ENCODE measurements around the gene PPL. TPM values are rescaled to one million over a fixed set of nuclear protein-coding genes. Genes with fewer than 3 reads are reported as not detected.

The PPL gene
- total RNA-seq = 0.72 and 5.3 TPM in 2 replicates

GRCh38 chr16:4936991-4937781, at the start of gene PPL:
TSS of gene PPL (minus strand) at chr16:4937148. CDS start at chr16:4937045, 103 bp downstream.

GRCh38 chr16:4957720-4958509, 21.0 kb upstream of the PPL start, which contains the start of gene SEC14L5:
TSS of gene SEC14L5 (plus strand) at chr16:4958330. CDS start at chr16:4959324, 994 bp downstream.

GRCh38 chr16:4846901-4847773, 89.8 kb downstream of the PPL start, which contains the start of the genes GLYR1 and UBN1:
TSS of gene GLYR1 (minus strand) at chr16:4847288. CDS start at chr16:4847265, 23 bp downstream.
TSS of gene UBN1 (plus strand) at chr16:4847481. CDS start at chr16:4852918, 5,437 bp downstream.

Other genes with a start within 250 kb of the PPL start
- 18.2 and 23.2 TPM in 2 replicates for gene NUDT16L1, start 243.6 kb downstream of the PPL start, total RNA-seq
- gene ANKS3, start 202.9 kb downstream of the PPL start, total RNA-seq = 26.7 and 31.4 TPM in 2 replicates
- 0.57 and 1.1 TPM in 2 replicates for gene DNAAF8, start 202.6 kb downstream of the PPL start, total RNA-seq
- 10.9 and 19.5 TPM in 2 replicates for gene ZNF500, start 170.0 kb downstream of the PPL start, total RNA-seq
- gene SEPTIN12, start 148.8 kb downstream of the PPL start, total RNA-seq = not detected in 2 replicates
- not detected in 2 replicates for gene SMIM22, start 141.8 kb downstream of the PPL start, total RNA-seq
- gene ROGDI, start 134.5 kb downstream of the PPL start, total RNA-seq = 15.5 and 28.8 TPM in 2 replicates
- gene GLYR1, start 89.9 kb downstream of the PPL start, total RNA-seq = 40.5 and 57.8 TPM in 2 replicates
- 28.2 and 30.4 TPM in 2 replicates for gene UBN1, start 89.7 kb downstream of the PPL start, total RNA-seq
- gene SEC14L5, start 21.2 kb upstream of the PPL start, total RNA-seq = not detected in 2 replicates
- 18.2 and 25.8 TPM in 2 replicates for gene NAGPA, start 96.8 kb upstream of the PPL start, total RNA-seq
- 0.22 TPM in 1 of 2 replicates, not detected in the other for gene C16orf89, start 128.8 kb upstream of the PPL start, total RNA-seq
- 37.6 and 50.5 TPM in 2 replicates for gene ALG1, start 134.7 kb upstream of the PPL start, total RNA-seq
- 7.9 and 17.8 TPM in 2 replicates for gene EEF2KMT, start 160.6 kb upstream of the PPL start, total RNA-seq

Data from placental pericyte (primary cell).